GM12878 (cell line): ENCODE data around the gene ZNF628. TPM values are rescaled to one million over a fixed set of nuclear protein-coding genes. Genes with fewer than 3 reads are reported as not detected.

Source experiments
- ATAC-seq: fragments of 200-7000 bp; cut with Tn5 transposase; 3 replicates; pipeline ENCODE4 v1.9.1; 2020; ENCODE audit warnings: mild to moderate bottlenecking, moderate library complexity
- BruUV-seq: library from RNA; stranded (reverse); fragments of 400-500 nt; replicated peaks from 2 replicates; lab custom pipeline; 2021; lab: Mats Ljungman, UMichigan
- CTCF ChIA-PET: fragments of 300-600 bp; sonication (Branson Sonifier 250); formaldehyde crosslinking; extraction: SDS; loops from one replicate; lab custom pipeline; 2021; ENCODE audit warnings: inconsistent platforms; lab: Yijun Ruan, JAX
- POLR2A ChIA-PET: fragments of 350-600 bp; formaldehyde crosslinking; extraction: SDS; loops from one replicate; lab custom pipeline; 2021; ENCODE audit warnings: inconsistent platforms; lab: Charles Lee
- RAD21 ChIA-PET: fragments of 300-600 bp; sonication (Branson Sonifier 250); formaldehyde crosslinking; loops from one replicate; lab custom pipeline; 2023; ENCODE audit warnings: antibody characterized with exemption; ENCODE audit not compliant: unreplicated experiment; lab: Charles Lee
- SMC1A ChIA-PET: fragments of 300-600 bp; sonication (Branson Sonifier 250); formaldehyde crosslinking; loops from one replicate; lab custom pipeline; 2023; ENCODE audit not compliant: unreplicated experiment, uncharacterized antibody; lab: Charles Lee
- DNase-seq: peaks from one replicate; pipeline ENCODE4 v3.0.0-alpha.2; 2011; ENCODE audit warnings: low read depth, low spot score
- FAIRE-seq: peaks from 3 replicates; lab custom pipeline; 2011; peaks lifted over from hg19 to GRCh38; lab: Jason Lieb, UNC
- H2AFZ ChIP-seq: 2 replicates; pipeline ENCODE4 v1.6.0; 2011; ENCODE audit warnings: low read depth, low read length, control low read depth; ENCODE audit not compliant: control insufficient read depth
- H3K27ac ChIP-seq: 2 replicates; pipeline ENCODE4 v1.5.1; 2011; ENCODE audit warnings: control low read depth; ENCODE audit not compliant: control insufficient read depth, insufficient read depth
- H3K27me3 ChIP-seq, 2 experiments: replicated peaks in 1 of 2; 2 replicates each; pipeline versions ENCODE4 v1.6.0 to v1.6.1; 2011; ENCODE audit warnings: low read length in 1 of 2; ENCODE audit not compliant: control insufficient read depth in 2 of 2, insufficient read depth in 2 of 2
- H3K36me3 ChIP-seq, 2 experiments: 2 replicates each; pipeline ENCODE4 v1.5.1; 2011; ENCODE audit warnings: low read length in 1 of 2; ENCODE audit not compliant: control insufficient read depth in 2 of 2, insufficient read depth in 2 of 2
- H3K4me1 ChIP-seq: 2 replicates; pipeline ENCODE4 v1.6.1; 2011; ENCODE audit warnings: mild to moderate bottlenecking, low read length, moderate library complexity, mixed read lengths; ENCODE audit not compliant: control insufficient read depth, insufficient read depth
- H3K4me2 ChIP-seq: 2 replicates; pipeline ENCODE4 v1.6.0; 2011; ENCODE audit warnings: control low read depth; ENCODE audit not compliant: control insufficient read depth, insufficient read depth
- H3K4me3 ChIP-seq: fragments of 200-600 bp; sonication (generic); 2 replicates; pipeline ENCODE4 v1.5.1; 2016
- H3K79me2 ChIP-seq: 2 replicates; pipeline ENCODE4 v1.6.0; 2011; ENCODE audit warnings: low read length; ENCODE audit not compliant: control insufficient read depth, insufficient read depth
- H3K9ac ChIP-seq: 2 replicates; pipeline ENCODE4 v1.8.0; 2011; ENCODE audit warnings: low read length, control low read depth, mixed read lengths; ENCODE audit not compliant: control insufficient read depth, insufficient read depth
- H3K9me3 ChIP-seq: replicated peaks from 3 replicates; pipeline ENCODE4 v1.5.1; 2011; ENCODE audit warnings: mild to moderate bottlenecking, low read length; ENCODE audit not compliant: control insufficient read depth, insufficient read depth
- H4K20me1 ChIP-seq: 2 replicates; pipeline ENCODE4 v1.6.0; 2011; ENCODE audit not compliant: control insufficient read depth, insufficient read depth
- ATF2 ChIP-seq: IDR thresholded peaks from 2 replicates; pipeline ENCODE4 v1.6.1; 2012; ENCODE audit warnings: low read length, inconsistent platforms
- ATF7 ChIP-seq: fragments of 450-650 bp; IDR thresholded peaks from 2 replicates; pipeline ENCODE4 v1.6.1; 2016; ENCODE audit warnings: low read depth, mild to moderate bottlenecking
- CBX5 ChIP-seq: sonication (generic); IDR thresholded peaks from 2 replicates; pipeline ENCODE4 v1.6.1; 2016; ENCODE audit warnings: low read depth, moderate library complexity, mild to moderate bottlenecking, inconsistent platforms
- GATAD2B ChIP-seq: fragments of 450-650 bp; conservative IDR thresholded peaks from 2 replicates; pipeline ENCODE4 v1.6.1; 2017; ENCODE audit warnings: low read depth, mild to moderate bottlenecking, moderate library complexity
- MTA2 ChIP-seq: fragments of 450-650 bp; IDR thresholded peaks from 2 replicates; pipeline ENCODE4 v1.6.1; 2016; ENCODE audit warnings: low read depth, mild to moderate bottlenecking, moderate library complexity
- NFYA ChIP-seq: IDR thresholded peaks from 2 replicates; pipeline ENCODE4 v1.6.1; 2011; ENCODE audit warnings: low read depth, mild to moderate bottlenecking, low read length, improper control_type of control experiment, borderline replicate concordance
- RAD51 ChIP-seq: fragments of 450-650 bp; IDR thresholded peaks from 2 replicates; pipeline ENCODE4 v1.6.1; 2016; ENCODE audit warnings: moderate library complexity, mild to moderate bottlenecking, inconsistent platforms
- RB1 ChIP-seq: fragments of 450-650 bp; formaldehyde crosslinking; IDR thresholded peaks from 2 replicates; pipeline ENCODE4 v1.6.1; 2017; ENCODE audit warnings: mild to moderate bottlenecking, borderline replicate concordance
- RCOR1 ChIP-seq: conservative IDR thresholded peaks from 2 replicates; pipeline ENCODE4 v1.6.1; 2012; ENCODE audit warnings: low read depth, low read length, improper control_type of control experiment
- SIX5 ChIP-seq: IDR thresholded peaks from 2 replicates; pipeline ENCODE4 v1.6.1; 2011; ENCODE audit warnings: mild to moderate bottlenecking, low read depth, low read length, moderate library complexity; ENCODE audit not compliant: severe bottlenecking
- SP1 ChIP-seq: IDR thresholded peaks from one replicate; pipeline ENCODE4 v1.6.1; 2011; ENCODE audit warnings: low read depth, low read length
- SREBF1 ChIP-seq: IDR thresholded peaks from 2 replicates; pipeline ENCODE4 v1.6.1; 2012; ENCODE audit warnings: mild to moderate bottlenecking, low read length
- WGBS: methylation state at CpG from one replicate; pipeline ENCODE4 v1.1.6; 2016; ENCODE audit warnings: low lambda C conversion rate; ENCODE audit not compliant: insufficient replicate concordance, insufficient coverage; ENCODE audit errors: missing lambda C conversion rate; 5-methylcytosine and 5-hydroxymethylcytosine counted together
- in situ Hi-C: fragments of 300-500 bp; cut with MboI; formaldehyde crosslinking; loops from 9 replicates; pipeline ENCODE4 v1.14.3; 2018; ENCODE audit warnings: mixed read lengths
- intact Hi-C: fragments of 100-400 bp; cut with micrococcal nuclease; formaldehyde crosslinking; loops from one replicate; pipeline ENCODE4 v1.14.2; 2022; ENCODE audit not compliant: unreplicated experiment
- polyA plus RNA-seq, 11 experiments: library from polyadenylated mRNA; depleted of rRNA in 4 of 11; unstranded in 6 of 11; stranded (reverse) in 5 of 11; fragments of >200 nt; fragmentation: Nextera tagmentation in 4 of 11; fragmentation: Illumina TruSeq in 1 of 11; extraction: Ambion mirVana in 4 of 11; extraction: Trizol in 1 of 11; gene quantifications; 1 replicate in 1 of 11; 2 replicates in 10 of 11; pipeline versions ENCODE4 v1.2.1 to v1.2.3, GENCODE V29; 2011 to 2016; ENCODE audit warnings: inconsistent platforms in 2 of 11, missing spikeins in 2 of 11, low read depth in 1 of 11
- total RNA-seq, 4 experiments: library from RNA; depleted of rRNA in 3 of 4; stranded (reverse); fragments of >200 nt in 3 of 4; fragmentation: Illumina TruSeq in 1 of 4; extraction: Trizol in 1 of 4; gene quantifications; 2 replicates each; pipeline versions ENCODE4 v1.2.1 to v1.2.3, GENCODE V29; 2013 to 2021

Gene ZNF628
- total and polyA plus RNA-seq, 10 of the 15 experiments (the other 5 are each of a cell fraction or from before 2014, with no cell fraction given) = 0.04 to 11.3 (median 1.6) TPM; not detected in 1

DNA sequence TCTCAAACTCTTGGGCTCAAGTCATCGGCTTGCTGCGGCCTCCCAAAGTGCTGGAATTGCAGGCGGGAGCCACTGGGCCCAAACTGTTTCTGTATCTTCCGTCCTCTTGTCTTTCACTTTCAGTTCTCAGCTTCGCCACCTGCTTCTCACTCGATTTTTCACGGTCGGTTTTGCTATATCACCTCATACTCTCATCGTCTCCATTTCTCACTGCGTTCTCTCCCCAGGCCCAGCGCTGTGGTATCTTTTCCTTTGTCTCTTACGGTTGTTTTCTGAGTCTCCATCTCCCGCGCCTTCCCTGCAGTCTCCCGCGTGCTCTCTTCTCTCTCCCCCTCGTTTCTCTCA is 26.7 kb downstream of the ZNF628 start:
- DNase-seq (no peak), FAIRE-seq (no peak), ATAC-seq (no peak)
- Histone ChIP-seq H2AFZ (peak overlapping the region; percentile 97), H3K27me3 (no peaks in the 10 kb centered on the region), H3K79me2 (no peaks in the 10 kb centered on the region), H3K27ac (no peak overlapping the region), H3K36me3 (no peaks in the 10 kb centered on the region), H3K4me1 (peaks cover 5% of the 10 kb centered on the region), H3K4me2 (peak overlapping the region; percentile 58; the same call in 1 of the 2 replicates), H3K9ac (no peak overlapping the region), H4K20me1 (no peaks in the 10 kb centered on the region), H3K9me3 (no peaks in the 10 kb centered on the region), H3K4me3 (no peak overlapping the region)
- ChIA-PET POLR2A (interaction anchor here (0.7 to 1.0 kb wide), 3 partner anchors 18 to 123 kb away, joined by 3 to 4 read pairs (median 3); partner anchors contain the start of genes ISOC2 and NAT14), SMC1A (interaction anchor here (1.0 to 2.4 kb wide), 4 partner anchors 30 to 211 kb away, joined by 3 to 19 read pairs (median 7); partner anchors contain the start of gene ZNF865), RAD21 (interaction anchor here (0.7 to 1.7 kb wide), 16 partner anchors 10 to 362 kb away, joined by 3 to 34 read pairs (median 7); partner anchors contain the start of genes CCDC106, HSPBP1, ISOC2 and KMT5C), CTCF (interaction anchor here (0.8 to 3.7 kb wide), 24 partner anchors 9 to 362 kb away, joined by 3 to 88 read pairs (median 12); partner anchors contain the start of genes ISOC2, NAT14, SSC5D and TMEM238)
- BruUV-seq = TSS peak; percentile 85
- intact Hi-C loops (loop anchor here (2.0 kb wide), 1 partner anchor 362 kb away; no protein-coding TSS in a partner anchor), in situ Hi-C loops (no loop called here)
- TF ChIP-seq NFYA (no peak), ATF7 (no peak), SP1 (no peak), GATAD2B (no peak), RAD51 (no peak), SREBF1 (no peak), CBX5 (no peak), SIX5 (no peak), MTA2 (no peak), RCOR1 (no peak), RB1 (no peak), ATF2 (no peak)
- 89% methylated on average over 17 of the region's 17 CpGs for WGBS
